Germinal center (tissue), 1 donor: ENCODE data around the gene KCNB1.
"Not testable (repeated sequence)": the region's sequence is repeated elsewhere in the genome, so short reads cannot be mapped to it uniquely, and the experiment has no call there.

Experiments
- DNase-seq: peaks from one replicate; pipeline ENCODE4 v3.0.0; 2012; ENCODE audit warnings: mixed read lengths, low spot score

The KCNB1 gene

DNA sequence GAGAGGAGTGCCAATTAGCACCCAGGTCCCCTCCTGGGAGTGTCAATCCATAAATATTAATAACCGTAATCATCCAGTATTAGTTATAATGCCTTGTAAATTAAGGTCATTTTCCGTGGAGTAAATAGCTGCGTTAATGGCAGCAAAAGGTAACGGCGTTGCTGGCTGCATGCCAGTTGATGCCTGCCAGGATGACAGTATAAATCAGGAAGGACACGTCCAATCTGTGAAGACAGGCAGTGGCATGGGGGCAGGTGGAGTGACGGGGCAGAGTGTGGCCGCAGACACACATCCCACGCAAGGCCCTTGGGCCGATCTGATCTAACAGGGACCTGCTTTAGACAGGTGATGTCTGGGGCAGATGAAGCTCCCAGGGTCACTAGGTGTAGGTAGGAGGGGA, 49.1 kb downstream of the KCNB1 start:
- no peak for DNase-seq

DNA sequence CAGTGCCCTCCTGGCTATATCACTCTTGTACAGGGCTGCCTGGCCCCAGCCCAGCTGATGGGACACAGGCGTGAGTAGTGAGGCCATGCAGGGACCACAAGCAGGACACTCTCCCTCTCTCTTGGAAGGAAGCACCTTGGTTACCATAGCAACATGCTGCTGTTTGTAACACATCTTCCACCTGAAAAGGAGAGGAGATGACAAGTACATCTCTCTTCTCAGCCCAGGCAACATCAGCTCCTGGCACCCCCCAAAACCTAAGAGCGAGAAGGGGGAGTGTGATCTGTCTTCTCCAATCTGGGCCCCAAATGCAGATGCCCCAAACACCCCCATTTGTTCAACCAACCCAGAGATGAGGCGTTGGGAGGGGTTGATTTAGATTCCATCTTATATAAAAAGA, 49.9 kb downstream of the KCNB1 start:
- no peak for DNase-seq

DNA sequence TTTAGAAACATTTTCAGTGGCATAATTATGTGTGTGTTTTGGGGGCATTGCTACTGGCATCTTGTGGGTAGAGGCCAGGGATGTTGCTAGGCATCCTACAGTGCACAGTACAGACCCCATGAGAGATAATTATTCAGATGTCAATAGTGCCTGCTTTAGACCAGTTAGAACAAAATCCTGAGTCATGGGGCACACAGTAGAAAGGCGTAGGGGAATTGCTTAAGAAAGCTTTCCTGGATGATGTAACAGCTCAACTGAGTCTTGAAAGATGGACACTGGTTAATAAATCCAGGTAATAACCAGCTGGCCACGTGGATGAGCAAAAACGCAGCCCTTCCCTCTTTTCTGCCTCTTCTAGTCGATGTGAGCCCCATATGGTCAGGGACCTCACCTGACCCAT, 51.1 kb downstream of the KCNB1 start:
- DNase-seq, result no peak

DNA sequence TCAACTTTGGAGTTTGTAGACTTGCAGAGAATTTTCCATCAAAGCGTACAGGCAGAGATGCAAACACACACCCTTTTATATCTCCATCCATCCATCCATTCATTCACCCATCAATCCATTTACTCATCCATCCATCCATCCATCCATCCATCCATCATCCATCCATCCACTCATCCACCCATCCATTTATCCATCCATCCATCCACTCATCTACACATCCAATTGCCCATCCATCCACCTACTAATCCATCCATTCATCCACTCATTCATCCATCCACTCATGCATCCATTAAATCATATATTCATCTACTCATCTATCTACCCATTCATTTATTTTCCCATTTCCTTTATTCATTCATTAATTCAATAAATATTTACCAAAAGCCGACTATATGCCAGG, 52.1 kb downstream of the KCNB1 start:
- no peak for DNase-seq

DNA sequence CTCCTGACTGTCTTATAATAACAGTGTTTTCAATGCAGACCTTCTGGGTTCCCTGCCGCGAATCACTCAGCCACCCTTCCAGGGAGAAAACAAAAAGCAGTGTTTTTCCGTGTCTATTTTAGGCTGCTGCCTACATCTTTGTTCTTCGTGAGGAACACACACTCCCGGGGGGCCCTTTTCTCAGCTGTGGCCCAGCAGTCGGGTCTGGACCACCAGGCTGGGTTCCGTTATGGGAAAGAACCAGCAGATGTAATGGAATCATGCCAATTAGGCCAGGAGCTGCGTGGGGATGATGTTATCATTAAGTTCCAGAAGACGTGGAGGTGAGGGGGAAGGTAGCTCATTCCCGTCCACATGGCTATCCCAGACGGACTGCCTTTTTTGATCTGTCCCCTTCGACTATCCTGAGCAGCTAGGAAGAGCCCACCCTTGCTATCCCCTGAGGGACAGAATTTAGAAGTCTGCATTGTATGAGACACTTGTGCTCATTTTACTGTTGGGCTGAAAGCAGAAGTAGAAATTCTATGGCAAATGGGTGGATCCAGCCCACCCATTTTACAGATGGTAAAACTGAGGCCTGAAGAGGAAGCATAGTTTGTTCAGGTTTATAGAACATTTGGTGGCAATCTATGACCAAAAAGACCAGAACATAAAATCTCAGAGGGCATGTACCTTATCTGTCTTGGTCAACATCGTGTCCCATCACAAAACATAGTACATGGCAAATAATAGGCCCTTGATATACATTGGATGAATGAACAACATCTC, 54.5 kb downstream of the KCNB1 start:
- no peak for DNase-seq

DNA sequence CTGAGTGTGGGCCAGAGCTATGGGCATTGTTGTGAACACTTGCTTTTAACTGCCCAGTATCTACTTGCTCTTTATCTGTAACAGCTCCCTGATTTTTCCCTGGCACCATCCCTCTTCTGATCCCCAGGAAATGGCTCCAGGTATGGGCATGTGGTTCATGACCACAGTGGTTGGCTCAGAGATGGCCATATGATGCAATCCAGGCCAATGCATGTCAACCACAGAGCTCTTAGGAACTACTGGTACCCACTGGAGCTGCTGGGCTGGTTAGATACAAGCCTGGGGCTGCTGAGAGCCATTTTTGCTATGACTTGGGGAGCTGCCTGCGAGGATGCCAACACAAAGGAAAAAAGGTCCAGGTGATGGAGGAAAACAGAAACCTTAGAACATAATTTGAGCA, 55.6 kb downstream of the KCNB1 start:
- DNase-seq, result no peak

DNA sequence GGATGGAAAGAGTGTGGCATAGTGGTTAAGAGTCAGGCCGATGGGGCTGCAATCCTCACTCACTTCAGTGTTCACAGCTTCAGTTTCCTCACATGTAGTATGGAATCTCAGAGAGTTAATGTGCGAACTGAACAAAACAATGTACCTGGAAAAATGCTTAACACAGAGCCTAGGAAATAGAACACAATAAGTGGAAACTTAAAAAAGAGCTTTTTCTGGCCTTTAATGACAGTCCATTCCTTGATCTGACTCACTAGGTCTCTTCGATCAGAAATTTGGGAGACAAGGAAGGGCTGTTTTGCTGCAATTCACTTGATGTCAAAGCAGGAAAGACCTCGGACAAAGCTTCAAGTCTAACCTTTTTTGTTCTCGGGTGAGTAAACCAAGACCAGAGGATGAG, 56.1 kb downstream of the KCNB1 start:
- DNase-seq, result no peak

DNA sequence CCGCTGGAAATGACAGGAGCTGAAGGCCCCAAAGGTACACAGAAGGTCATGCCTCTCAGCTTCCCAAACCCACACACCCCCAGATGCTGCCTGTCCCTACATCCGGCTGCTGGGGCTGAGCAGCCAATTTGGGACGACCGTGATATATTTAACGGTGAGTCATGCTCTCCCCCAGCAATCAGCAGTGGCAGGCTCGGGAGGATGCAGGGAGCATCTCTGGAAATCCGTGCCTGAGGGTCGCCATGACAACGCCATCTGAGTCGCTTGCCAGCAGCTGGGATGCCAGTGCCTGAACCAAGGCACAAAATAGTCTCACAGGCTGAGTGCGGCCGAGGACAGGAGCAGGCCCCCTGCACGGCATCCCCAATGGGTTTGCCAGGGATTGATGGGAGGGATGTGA, 57.9 kb downstream of the KCNB1 start:
- DNase-seq, result no peak

DNA sequence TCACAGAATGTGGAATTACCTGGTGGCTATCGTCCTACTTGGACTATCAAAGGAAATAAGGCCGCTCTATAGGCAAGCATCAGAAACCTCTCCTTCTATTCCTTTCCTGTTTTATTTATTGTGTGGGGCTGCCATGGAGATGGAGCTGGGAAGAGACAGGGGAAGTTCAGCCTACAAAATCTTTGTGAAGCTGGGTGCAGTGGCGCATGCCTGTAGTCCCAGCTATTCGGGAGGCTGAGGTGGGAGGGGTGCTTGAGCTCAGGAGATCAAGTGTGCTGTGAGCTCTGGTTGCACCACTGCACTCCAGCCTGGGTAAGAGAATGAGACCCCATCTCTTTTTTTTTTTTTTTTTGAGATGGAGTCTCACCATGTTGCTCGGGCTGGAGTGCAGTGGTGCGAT, 60.3 kb downstream of the KCNB1 start:
- DNase-seq, result no peak

DNA sequence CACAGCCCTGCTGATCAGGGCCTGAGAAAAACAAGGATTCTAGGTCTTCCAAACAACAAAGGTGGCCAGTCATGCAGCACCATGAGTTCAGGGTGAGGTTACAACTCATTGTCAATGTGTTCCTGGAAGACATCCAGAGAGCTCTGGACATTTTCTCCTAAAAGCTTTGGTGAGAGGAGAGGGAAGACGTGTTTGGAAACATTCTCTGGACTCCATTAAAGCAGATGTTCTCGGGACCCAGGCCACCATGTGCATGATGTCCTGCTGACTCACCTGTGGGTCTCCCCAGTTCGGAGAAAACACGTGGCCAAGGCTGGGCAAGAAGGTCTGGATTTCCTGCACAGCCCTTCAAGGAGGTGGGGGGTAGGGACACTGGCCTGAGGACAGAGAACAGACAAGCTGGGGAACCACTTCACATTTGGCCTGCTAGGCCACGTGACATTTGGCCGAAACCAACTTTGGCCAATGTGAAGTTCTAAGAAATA, 61.6 kb downstream of the KCNB1 start:
- DNase-seq, result no peak

DNA sequence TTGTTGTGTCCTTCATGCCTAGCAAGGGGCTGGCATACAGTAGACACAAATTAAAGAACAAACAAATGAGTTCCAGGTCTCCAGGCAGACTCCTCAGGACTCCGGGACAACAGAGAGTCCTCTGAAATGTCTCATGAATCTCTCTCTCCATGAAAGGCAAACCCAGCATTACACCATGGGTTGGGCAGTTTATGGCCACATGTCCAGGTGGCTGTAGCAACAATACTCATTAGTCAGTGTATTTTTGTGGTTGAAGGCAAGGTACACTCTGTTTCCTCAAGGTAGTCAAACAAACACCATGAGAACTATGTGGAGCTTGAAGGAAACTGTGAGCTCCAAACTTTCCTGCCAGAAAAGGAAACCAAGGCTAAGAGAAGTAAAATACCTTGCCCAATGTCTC, 62.2 kb downstream of the KCNB1 start:
- no peak for DNase-seq

DNA sequence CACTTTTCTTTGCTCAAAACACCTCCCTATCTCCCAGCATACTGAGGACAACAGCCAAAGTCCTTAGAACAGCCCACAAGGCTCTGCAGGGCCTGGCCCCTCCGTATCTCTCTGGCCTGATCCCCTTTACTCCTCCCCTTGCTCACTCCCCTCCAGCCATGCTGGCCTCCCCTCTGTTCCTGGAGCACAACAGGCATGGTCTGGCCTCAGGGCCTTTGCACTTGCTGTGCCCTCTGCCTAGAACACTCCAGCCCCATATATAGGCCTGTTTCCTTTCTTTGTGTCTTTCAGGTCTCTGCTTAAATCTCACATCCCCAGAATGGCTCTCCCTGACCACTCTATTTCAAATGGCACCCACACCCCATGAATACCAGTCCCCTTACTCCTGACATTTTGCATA, 62.7 kb downstream of the KCNB1 start:
- no peak for DNase-seq

DNA sequence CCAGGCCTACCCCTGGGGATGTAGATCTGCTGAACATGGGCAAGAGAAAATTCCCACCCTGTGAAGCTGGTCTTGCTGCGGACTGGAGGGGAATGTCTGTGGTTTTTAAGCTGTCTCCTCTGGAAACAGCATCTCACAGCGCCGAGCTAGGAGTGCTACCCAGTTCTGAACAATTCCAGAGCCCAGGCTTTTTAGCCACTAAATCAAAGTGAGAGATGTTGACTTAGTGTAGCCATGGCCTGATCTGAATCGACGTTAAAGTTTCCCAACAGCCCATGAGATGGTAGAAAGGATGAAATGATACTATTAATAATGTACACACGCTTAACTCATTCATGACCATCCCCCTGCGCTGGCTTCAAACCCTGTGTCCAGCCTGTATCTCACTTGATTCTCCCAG, 63.7 kb downstream of the KCNB1 start:
- no peak for DNase-seq

DNA sequence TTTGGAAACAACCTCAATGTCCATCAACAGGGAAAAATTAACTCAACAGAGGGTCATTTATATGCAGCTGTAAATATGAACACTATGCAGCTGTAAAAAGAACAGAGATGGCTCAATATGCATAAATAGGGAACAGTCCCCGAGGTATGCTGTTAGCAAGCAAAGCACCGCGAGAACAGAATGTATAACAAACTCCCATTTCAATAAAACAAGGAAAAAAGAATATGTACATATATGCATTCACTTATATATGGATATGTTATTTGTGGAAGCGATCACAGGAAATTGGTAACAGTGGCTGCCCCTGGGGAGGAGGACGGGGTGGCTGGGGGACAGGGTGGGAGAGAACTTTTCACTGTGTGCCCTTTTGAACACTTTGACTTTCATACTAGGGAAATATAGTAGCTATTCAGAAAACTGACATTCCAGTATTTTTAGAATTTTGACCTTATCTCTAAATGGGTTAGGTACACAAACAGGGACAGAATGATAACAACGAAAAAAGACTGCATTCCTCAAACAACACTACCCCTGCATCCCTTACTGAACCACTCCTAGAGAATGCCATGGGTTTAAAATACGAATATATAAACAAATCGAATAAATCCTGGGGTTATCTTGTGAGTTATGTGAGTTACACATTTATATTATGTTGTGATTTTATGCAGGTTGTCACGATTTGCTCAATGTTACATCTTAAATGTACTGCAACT, 64.5 kb downstream of the KCNB1 start:
- no peak for DNase-seq

DNA sequence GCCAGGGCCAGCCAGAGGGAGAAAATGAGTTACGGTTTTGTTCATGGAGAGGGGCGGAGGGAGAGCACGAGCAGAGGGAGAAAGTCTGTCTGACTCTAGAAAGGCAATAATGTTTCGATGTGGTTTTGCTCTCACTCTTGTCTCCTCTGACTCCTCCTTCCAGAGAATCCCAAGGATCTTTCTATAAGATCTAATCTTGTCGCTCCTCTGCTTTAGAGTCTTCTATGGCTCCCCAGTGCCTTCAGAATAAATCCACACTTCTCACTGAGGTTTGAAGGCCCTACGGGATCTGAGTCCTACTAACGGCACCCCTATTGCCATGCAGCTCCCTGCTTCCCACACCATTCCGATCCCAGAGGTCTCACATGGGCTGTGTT, 66.8 kb downstream of the KCNB1 start:
- no peak for DNase-seq

DNA sequence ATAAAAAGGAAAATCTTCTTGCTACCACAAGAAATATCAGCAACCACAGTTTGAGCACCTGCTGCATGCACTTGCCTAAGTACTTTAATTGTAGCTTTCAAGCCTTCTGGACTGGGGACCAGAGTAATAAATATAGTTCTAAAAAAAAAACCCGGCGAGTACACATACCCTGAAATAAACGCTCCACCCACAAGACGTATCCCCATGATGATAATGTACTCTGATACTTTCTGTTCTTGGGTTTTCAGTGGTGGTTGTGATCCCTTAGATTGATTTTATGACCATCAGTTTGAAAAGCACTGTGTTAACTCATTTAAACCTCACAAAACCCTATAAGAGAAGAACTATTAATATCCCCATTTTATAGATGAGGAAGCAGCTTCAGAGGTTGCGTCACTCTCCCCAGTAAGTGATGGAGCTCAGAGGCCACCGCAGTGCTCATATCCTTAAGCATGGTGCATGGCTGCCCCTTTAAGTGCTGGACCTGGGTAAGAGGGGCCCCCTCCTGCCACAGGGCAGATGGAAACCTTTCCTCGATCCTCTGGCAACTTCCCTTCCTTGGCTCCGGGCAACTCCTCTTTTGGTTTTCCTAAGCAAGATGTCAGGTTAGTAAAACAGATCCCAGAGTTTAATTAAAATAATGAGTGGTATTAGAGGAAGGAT, 67.3 kb downstream of the KCNB1 start:
- DNase-seq, result no peak

DNA sequence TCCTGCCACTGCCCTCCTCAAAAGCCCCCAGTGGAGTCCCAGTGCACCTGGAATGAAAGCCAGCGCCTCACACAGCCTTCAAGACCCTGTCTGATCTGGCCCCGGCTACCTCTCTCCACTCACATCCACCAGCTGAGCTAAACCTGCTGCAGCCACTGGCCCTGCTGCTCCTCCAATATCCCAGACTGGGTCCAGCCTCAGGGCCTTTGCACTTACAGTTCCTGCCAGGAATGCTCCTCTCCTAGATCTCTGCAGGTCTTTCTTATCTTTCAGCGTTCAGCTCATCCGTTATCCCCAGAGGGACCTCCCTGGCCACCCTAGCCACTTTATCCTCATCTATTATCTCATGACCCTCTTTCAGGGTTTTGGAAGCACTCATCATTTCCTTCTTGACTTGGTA, 68.8 kb downstream of the KCNB1 start:
- no peak for DNase-seq

DNA sequence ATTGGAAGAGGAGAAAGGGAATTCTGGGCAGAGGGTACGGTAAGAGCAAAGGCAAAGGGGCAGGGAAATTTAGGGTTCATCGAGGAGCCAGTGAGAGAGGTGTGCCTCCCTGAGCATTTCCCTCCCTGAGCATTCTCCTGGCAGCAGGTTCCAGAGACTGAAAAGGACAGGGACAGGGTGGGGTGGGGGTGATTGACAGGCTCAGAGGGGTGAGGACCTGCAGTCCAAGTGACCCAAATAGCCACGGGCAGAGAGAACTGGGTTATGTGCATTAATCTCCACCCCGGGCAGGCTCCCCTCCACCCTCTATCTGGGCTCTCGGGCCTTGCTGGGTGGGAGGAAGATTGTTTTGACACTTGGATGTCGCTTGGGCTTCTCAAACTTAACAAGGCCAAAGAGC, 69.5 kb downstream of the KCNB1 start:
- no peak for DNase-seq

DNA sequence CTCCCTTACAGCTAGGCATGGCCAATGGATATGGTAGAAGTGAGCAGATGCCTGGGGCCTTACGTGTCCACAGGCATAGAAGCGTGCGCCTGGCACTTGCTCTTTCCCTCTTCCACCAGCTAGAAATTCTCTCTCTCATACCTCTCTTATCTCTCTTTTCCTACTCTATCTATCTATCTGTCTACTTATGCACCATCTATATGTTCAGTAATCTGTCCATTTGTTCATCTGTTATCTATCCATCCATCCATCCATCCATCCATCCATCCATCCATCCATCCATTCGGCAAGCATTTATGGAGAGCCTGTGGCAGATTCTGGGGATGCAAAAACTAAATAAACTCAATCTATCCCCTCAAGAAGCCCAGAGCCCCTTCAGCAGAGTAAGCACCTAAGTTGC, 70.2 kb downstream of the KCNB1 start:
- no peak for DNase-seq

DNA sequence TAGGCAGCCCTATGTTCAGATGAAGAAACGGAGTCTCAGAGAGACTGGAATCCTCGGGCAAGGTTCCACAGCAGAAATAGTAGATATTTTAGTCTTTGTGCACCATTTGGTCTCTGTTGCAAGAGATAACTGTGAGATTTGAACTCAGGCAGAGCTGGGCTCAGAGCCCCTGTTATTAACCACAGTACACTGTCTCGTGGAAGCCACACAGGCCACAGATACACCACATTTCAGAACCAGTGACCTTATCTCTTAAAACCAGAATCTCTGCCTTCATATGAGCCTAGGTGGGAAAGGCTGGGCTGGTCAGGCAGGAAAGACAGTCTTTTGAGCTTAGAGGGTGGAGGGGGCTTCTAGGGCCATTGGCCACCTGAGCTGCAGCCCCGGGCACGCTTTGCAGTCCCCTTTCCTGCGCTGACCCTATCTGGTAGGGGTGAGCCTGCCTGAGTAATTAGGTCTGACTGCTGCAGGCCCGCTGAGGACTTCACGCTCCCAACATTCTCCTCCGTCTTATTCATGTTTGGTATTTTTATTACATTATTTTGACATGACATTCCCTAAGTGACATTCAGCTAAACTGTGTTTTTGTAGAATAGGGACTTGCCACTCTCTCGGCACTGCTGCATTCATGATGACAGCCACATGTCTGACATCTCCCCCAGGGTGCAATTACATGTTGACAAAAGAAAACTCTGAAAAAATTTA, 71.1 kb downstream of the KCNB1 start:
- no peak for DNase-seq

DNA sequence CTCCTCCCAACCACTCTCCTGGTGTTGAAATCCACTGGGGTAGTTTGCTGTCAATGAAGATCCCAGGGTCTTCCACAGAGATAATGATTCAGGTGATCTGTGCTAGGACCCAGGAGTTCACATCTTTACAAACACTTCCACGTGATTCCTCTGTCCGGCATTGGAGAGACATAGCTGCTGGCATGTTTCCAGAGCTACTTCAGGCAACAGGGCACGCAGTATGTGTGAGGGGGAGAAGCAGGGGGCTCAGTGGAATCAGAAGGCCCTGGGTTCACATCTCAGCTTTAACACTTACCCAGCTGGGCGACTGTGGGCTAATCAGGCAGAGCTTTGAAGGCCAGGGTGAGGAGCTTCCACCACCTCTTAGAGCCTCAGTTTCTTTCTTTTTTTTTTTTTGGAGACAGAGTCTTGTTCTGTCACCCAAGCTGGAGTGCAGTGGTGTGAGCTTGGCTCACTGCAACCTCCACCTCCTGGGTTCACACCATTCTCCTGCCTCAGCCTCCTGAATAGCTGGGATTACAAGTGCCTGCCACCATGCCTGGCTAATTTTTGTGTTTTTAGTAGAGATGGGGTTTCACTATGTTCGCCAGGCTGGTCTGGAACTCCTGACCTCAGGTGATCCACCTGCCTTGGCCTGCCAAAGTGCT, 72.4 kb downstream of the KCNB1 start:
- not testable (repeated sequence) for DNase-seq

DNA sequence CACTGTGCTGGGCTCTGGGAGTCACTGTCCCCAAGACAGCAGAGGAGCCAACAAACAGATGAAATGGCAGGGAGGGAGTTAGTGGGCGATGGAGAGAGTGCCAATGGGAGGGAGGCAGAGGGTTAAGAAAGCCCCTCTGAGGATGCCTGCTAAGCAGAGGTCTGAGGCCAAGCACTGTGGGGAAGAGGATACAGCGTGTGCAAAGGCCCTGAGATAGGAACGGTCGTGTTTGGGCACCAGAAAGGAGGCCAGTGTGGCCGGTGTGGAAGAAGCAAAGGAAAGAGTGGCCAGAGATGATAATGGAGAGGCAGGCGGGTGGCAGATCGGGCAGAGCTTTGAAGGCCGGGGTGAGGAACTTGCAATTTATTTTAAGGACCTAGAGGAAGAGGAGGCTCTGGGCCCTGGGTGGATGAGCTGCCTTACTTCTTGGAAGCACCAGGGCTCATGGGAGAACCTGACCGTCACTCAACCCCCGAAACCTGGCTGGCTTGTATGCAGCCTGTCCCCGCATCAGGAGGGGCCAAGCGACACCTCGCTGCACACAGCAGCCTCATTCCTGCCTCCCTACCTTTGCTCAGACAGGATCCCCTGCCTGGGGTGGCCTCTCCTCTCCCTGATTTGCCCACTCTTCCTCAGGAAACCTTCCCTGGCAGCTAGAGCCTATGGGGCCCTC, 73.0 kb downstream of the KCNB1 start:
- no peak for DNase-seq
